HK-2 (cell line): ENCODE data around the gene EXOC8.

Source experiments
- DNase-seq: peaks from one replicate; pipeline ENCODE4 v3.0.0-alpha.2; 2018; ENCODE audit not compliant: unreplicated experiment

Gene EXOC8

GRCh38 chr1:231318015-231318355 is 19.7 kb downstream of the EXOC8 start:
- no peak for DNase-seq

DNA sequence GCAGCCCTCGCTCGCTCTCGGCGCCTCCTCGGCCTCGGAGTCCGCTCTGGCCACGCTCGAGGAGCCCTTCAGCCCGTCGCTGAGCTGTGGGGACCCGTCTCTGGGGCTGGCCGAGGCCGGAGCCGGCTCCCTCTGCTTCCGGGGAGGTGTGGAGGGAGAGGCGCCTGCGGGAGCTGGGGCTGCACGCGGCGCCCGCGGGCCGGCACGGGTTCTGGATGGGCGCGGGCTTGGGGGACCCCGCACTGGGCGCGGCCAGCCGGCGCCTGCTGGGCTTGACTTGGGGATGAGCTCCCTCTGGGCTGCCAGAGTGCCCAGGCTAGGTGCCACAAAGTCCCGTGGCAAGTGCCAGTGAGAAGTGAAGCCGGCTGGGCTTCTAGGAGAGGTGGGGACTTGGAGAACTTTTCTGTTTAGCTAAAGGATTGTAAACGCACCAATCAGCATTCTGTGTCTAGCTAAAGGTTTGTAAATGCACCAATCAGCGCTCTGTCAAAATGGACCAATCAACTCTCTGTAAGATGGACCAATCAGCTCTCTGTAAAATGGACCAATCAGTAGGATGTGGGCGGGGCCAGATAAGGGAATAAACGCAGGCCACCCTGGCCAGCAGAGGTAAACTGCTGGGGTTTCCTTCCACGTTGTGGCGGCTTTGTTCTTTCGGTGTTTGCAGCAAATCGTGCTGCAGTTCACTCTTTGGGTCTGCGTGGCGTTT is 20.2 kb downstream of the EXOC8 start:
- no peak for DNase-seq

- peak; percentile 33 for DNase-seq
Measured at GRCh38 chr1:231315887-231316286, 21.8 kb downstream of the EXOC8 start.

GRCh38 chr1:231313661-231314060 is 24.0 kb downstream of the EXOC8 start:
- no peak for DNase-seq

GRCh38 chr1:231312432-231312788 is 25.2 kb downstream of the EXOC8 start:
- no peak for DNase-seq

DNA sequence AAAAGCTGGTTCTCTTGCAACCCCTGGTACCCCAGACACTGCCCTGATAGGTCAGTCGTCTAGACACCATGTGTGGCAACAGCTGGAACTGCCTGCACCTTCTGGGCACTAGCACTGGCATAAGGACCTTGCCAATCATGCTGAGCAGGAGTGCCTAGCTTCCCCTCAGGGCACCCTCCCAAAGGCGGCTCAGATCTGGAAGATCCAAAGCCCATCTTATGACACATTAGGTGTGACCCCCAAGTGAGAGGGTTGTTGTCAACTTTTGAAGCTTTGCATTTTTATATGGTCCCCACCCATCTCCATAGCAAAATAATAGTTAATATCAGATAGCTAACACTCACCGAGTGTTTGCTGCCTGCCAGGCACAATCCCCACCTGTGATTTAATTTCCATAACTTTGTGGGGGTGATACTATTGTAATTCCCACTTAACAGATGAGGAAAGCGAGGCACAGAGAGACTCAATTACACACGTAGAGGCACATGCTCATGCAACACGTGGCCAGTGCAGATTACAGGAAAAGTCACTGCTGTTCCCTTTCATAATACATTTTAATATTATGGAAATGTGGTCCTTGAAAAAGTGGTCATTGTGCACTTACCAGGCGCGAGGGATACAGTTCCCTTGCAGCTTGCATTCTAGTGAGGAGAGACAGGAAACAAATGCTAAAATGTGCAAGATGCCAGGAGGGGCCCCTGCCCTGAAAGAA is 25.8 kb downstream of the EXOC8 start:
- DNase-seq = no peak

DNA sequence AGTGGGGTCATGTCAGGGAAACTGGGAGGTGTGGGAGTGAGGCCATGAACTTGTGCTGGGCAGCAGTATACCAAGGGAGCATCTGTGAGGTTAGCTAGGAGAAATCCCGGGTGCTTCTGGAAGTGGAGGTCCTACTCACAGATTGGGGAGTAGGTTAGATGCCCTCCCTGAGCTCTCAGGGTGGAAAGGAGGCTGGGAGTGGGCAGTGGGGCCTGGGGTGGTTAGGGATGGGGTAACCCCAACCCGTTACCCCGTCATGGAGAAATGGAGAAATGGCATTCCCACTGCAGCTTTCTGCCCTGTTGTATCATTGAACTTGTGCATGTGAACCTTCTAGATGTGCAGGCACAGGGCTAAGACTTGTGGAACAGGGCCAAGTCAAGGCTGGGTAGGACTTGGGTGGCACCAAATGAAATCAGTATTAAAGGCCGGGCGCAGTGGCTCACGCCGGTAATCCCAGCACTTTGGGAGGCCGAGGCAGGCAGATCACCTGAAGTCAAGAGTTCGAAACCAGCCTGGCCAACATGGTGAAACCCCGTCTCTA is 27.2 kb downstream of the EXOC8 start:
- no peak for DNase-seq

DNA sequence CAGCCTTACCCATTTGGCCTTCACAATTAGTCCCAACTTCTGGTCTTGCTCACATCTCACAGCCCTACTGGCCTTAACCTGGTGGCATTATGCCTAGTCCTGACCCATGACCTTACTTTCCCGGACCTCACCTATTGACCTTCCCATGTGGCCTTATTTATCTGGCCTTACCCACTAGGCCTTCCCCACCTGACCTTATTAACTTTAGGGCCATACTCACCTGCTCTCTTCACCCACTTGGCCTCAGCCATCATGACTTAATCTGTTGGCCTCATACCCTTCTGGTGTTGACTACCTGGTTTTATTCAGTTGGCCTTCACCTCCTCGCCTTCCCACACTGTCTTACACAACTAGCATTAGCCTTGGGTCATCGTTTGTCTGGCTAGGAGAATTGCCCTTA is 35.7 kb downstream of the EXOC8 start:
- DNase-seq = no peak

GRCh38 chr1:231295938-231296337 is 41.7 kb downstream of the EXOC8 start:
- DNase-seq = no peak

GRCh38 chr1:231286603-231287002 is 51.0 kb downstream of the EXOC8 start:
- no peak for DNase-seq

DNA sequence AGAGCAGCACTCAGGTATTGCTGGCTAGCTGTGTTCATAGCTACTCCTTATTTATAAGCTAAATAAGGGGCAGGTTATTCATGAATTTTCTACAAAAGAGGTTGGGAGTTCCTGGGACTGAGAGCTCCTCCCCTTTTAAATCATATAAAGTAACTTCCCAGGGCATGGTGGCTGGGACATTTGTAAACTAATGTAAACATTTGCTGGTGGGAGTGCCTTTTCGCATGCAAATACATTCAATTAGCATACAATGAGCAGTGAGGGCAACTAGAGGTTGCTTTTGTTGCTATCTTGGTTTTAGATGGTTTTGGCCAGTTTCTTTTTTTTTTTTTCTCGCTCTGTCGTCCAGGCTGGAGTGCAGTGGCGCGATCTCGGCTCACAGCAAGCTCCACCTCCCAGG is 53.2 kb downstream of the EXOC8 start:
- no peak for DNase-seq
